Panc1 (cell line): ENCODE data around the gene LINGO3. TPM values are rescaled to one million over a fixed set of nuclear protein-coding genes. Genes with fewer than 3 reads are reported as not detected.
A peak's percentile ranks its signal among the peaks of the same experiment; 100 is the strongest.

ENCODE experiments used
- ATAC-seq: fragments of 200-7000 bp; cut with Tn5 transposase; 2 replicates; pipeline ENCODE4 v1.9.1; 2020; ENCODE audit warnings: mild to moderate bottlenecking, moderate library complexity
- BruUV-seq: library from RNA; stranded (reverse); fragments of 400-500 nt; replicated peaks from 2 replicates; lab custom pipeline; 2021; lab: Mats Ljungman, UMichigan
- CTCF ChIA-PET: fragments of 300-600 bp; sonication (Branson Sonifier 250); formaldehyde crosslinking; loops from one replicate; lab custom pipeline; 2022; ENCODE audit warnings: antibody characterized with exemption; lab: Charles Lee
- POLR2A ChIA-PET: fragments of 300-600 bp; sonication (Branson Sonifier 250); formaldehyde crosslinking; loops from one replicate; lab custom pipeline; 2022; ENCODE audit warnings: antibody characterized with exemption; lab: Charles Lee
- DNase-seq: peaks from one replicate; pipeline ENCODE4 v3.0.0-alpha.2; 2010; ENCODE audit warnings: low read depth, low spot score
- H3K27ac ChIP-seq: 2 replicates; pipeline ENCODE4 v1.5.1; 2011; ENCODE audit warnings: mild to moderate bottlenecking, low read length, inconsistent platforms
- H3K27me3 ChIP-seq: fragments of 200-500 bp; sonication (Bioruptor generic); 2 replicates; pipeline ENCODE4 v1.6.0; 2014; ENCODE audit warnings: low read length, inconsistent platforms; ENCODE audit not compliant: control insufficient read depth, insufficient read depth
- H3K36me3 ChIP-seq: fragments of 200-500 bp; sonication (Bioruptor generic); 2 replicates; pipeline ENCODE4 v1.5.1; 2014; ENCODE audit warnings: inconsistent platforms, mild to moderate bottlenecking, low read length, moderate library complexity; ENCODE audit not compliant: control insufficient read depth, insufficient read depth
- H3K4me1 ChIP-seq: 2 replicates; pipeline ENCODE4 v1.5.1; 2011; ENCODE audit warnings: inconsistent platforms, mild to moderate bottlenecking, low read length, moderate library complexity; ENCODE audit not compliant: control insufficient read depth, insufficient read depth
- H3K4me3 ChIP-seq, 2 experiments: 2 replicates each; pipeline ENCODE4 v1.5.1; 2011 to 2012; ENCODE audit warnings: low read depth in 2 of 2, low read length in 2 of 2, mild to moderate bottlenecking in 2 of 2, inconsistent platforms in 1 of 2, moderate library complexity in 1 of 2
- H3K9me3 ChIP-seq: fragments of 200-500 bp; sonication (Bioruptor generic); 2 replicates; pipeline ENCODE4 v1.5.1; 2014; ENCODE audit warnings: low read depth, mild to moderate bottlenecking, inconsistent platforms, low read length, moderate library complexity; ENCODE audit not compliant: control insufficient read depth, insufficient read depth
- CTCF ChIP-seq: fragments of 450-650 bp; IDR thresholded peaks from 2 replicates; pipeline ENCODE4 v1.5.1; 2017; ENCODE audit warnings: mild to moderate bottlenecking
- POLR2AphosphoS5 ChIP-seq: IDR thresholded peaks from 2 replicates; pipeline ENCODE4 v1.6.1; 2012; ENCODE audit warnings: mild to moderate bottlenecking, low read depth, low read length, moderate library complexity
- REST ChIP-seq, 2 experiments: IDR thresholded peaks; 2 replicates each; pipeline ENCODE4 v1.6.1; 2011 to 2012; ENCODE audit warnings: low read depth in 2 of 2, control low read depth in 1 of 2, low read length in 1 of 2, mild to moderate bottlenecking in 1 of 2, moderate library complexity in 1 of 2; ENCODE audit not compliant: insufficient read depth in 1 of 2
- SIN3A ChIP-seq: IDR thresholded peaks from 2 replicates; pipeline ENCODE4 v1.6.1; 2012; ENCODE audit warnings: low read depth, mild to moderate bottlenecking, low read length, moderate library complexity, borderline replicate concordance; ENCODE audit not compliant: insufficient read depth
- TCF7L2 ChIP-seq: IDR thresholded peaks from 2 replicates; pipeline ENCODE4 v1.6.1; 2011; ENCODE audit warnings: mild to moderate bottlenecking, low read depth, low read length, inconsistent platforms
- in situ Hi-C: cut with HindIII; loops from 2 replicates; pipeline ENCODE4 v1.10.0; 2016; ENCODE audit warnings: low sequenced_read_pairs, low pct_unique_long_range_greater_than_20kb
- intact Hi-C: fragments of 100-400 bp; cut with micrococcal nuclease; formaldehyde crosslinking; loops from one replicate; pipeline ENCODE4 v1.10.0; 2022; ENCODE audit not compliant: unreplicated experiment
- total RNA-seq: library from RNA; stranded (reverse); gene quantifications from one replicate; pipeline ENCODE4 v1.2.1, GENCODE V29; 2021; ENCODE audit not compliant: unreplicated experiment

LINGO3 gene
- total RNA-seq, 1 experiment from 2014 or later: 0.13 TPM

DNA sequence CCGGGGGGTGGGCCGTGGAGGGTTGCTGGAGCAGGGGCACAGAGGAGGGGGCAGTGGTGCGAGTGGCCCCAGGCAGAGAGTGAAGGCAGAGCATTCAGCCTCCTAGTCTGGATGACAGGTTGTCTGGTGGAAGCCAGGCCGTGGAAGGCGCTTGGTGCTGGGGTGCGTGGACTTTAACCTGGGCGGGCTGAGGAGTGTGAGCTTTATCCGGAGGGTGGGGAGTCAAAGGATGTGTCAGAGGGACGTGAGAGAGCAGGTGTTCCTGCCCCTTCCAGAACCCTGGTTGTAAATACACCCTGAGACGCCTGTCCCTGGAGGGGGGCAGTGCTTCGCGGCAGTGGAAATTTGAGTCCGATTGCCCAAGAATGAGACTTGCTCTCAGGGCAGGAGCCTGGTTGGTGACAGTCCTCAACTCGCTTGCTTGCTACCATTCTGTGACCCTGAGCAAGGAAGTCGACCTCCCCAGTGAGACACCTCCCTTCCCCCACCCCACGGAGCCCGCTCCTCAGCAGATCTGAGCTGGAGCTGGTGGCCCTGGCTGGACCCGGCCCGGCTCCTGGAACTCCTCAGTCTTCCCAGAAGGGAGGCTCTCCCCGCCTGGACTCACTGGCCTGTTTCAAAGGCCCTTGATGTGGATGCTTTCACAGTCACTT, 22.8 kb upstream of the LINGO3 start:
- intact Hi-C loops: no loop called here

GRCh38 chr19:2330255-2330631, 22.3 kb upstream of the LINGO3 start:
- intact Hi-C loops: no loop called here
- POLR2A ChIA-PET: interaction anchor here (0.6 kb wide), 1 partner anchor 33 kb away, joined by 5 read pairs; no protein-coding TSS in a partner anchor

More for the DNA sequence above, 22.8 kb upstream of the LINGO3 start:
- TSS peak; percentile 75 for BruUV-seq
- in situ Hi-C loops: no loop called here
- no peak overlapping the region for H3K4me3 ChIP-seq
- no peak overlapping the region for H3K27ac ChIP-seq
- TF ChIP-seq POLR2AphosphoS5 (no peak), SIN3A (no peak), CTCF (no peak), REST (IDR thresholded peaks at IDR 0.05; ENCODE audit: insufficient read depth in 1 of 2, low read depth in 2 of 2, low read length in 1 of 2) (no peak), TCF7L2 (no peak)
- DNase-seq (no peak), ATAC-seq (no peak)
- ChIA-PET CTCF (no interaction called here), POLR2A (no interaction called here)
- H3K36me3 ChIP-seq: peaks cover 3% of the 10 kb centered on the region; the same call in 1 of the 2 replicates
- peaks cover 14% of the 10 kb centered on the region for H3K4me1 ChIP-seq
- H3K27me3 ChIP-seq: no peaks in the 10 kb centered on the region
- H3K9me3 ChIP-seq: no peaks in the 10 kb centered on the region

More at GRCh38 chr19:2330255-2330631, 22.3 kb upstream of the LINGO3 start:
- no peaks in the 10 kb centered on the region for H3K9me3 ChIP-seq
- TF ChIP-seq POLR2AphosphoS5 (no peak), SIN3A (no peak), TCF7L2 (no peak), REST (IDR thresholded peaks at IDR 0.05; ENCODE audit: insufficient read depth in 1 of 2, low read depth in 2 of 2, low read length in 1 of 2) (no peak), CTCF (no peak)
- peaks cover 3% of the 10 kb centered on the region; the same call in 1 of the 2 replicates for H3K36me3 ChIP-seq
- no peak for ATAC-seq
- no peaks in the 10 kb centered on the region for H3K27me3 ChIP-seq
- H3K4me3 ChIP-seq: no peak overlapping the region
- DNase-seq: no peak
- peaks cover 14% of the 10 kb centered on the region for H3K4me1 ChIP-seq
- CTCF ChIA-PET: interaction anchor here (0.6 to 1.1 kb wide), 2 partner anchors 14 to 91 kb away, joined by 3 read pairs; no protein-coding TSS in a partner anchor
- BruUV-seq: no TSS peak
- in situ Hi-C loops: no loop called here
- no peak overlapping the region for H3K27ac ChIP-seq
